Thoracic aorta (tissue), 2 donors: Measurements from ENCODE around the gene ZFAND3. TPM values are rescaled to one million over a fixed set of nuclear protein-coding genes. Genes with fewer than 3 reads are reported as not detected.

Experiments used
- ATAC-seq: fragments of 150-250 bp; one replicate; pipeline ENCODE4 v1.8.0; 2017; ENCODE audit warnings: low read depth; ENCODE audit not compliant: insufficient number of reproducible peaks, low FRiP score
- DNase-seq: peaks from one replicate; pipeline ENCODE4 v3.0.0-alpha.2; 2020; ENCODE audit warnings: low spot score
- H3K27ac ChIP-seq, 2 donors: fragments of 200-600 bp; sonication (generic); 1 replicate in 1 of 2; 2 replicates in 1 of 2; pipeline ENCODE4 v1.5.1; 2016; ENCODE audit warnings: mild to moderate bottlenecking in 2 of 2, moderate library complexity in 2 of 2
- H3K27me3 ChIP-seq: fragments of 200-600 bp; sonication (generic); replicated peaks from 2 replicates; pipeline ENCODE4 v1.6.0; 2016; ENCODE audit warnings: mild to moderate bottlenecking; ENCODE audit not compliant: insufficient read depth
- H3K36me3 ChIP-seq: fragments of 200-600 bp; sonication (generic); one replicate; pipeline ENCODE4 v1.5.1; 2016
- H3K4me1 ChIP-seq, 2 donors: fragments of 200-600 bp; sonication (generic); 1 replicate in 1 of 2; 2 replicates in 1 of 2; pipeline versions ENCODE4 v1.5.1 to v1.6.0; 2016; ENCODE audit warnings: low read depth in 2 of 2, mild to moderate bottlenecking in 1 of 2; ENCODE audit not compliant: control insufficient read depth in 1 of 2
- H3K4me3 ChIP-seq: fragments of 200-600 bp; sonication (generic); 2 replicates; pipeline ENCODE4 v1.5.1; 2016; ENCODE audit warnings: mild to moderate bottlenecking
- H3K9me3 ChIP-seq: fragments of 200-600 bp; sonication (generic); 2 replicates; pipeline ENCODE4 v1.5.1; 2016
- CTCF ChIP-seq: fragments of 200-600 bp; sonication (generic); IDR thresholded peaks from one replicate; pipeline ENCODE4 v1.5.1; 2019; ENCODE audit warnings: antibody characterized with exemption
- total RNA-seq, 2 donors: library from RNA; depleted of rRNA; stranded (reverse); fragments of >200 nt; gene quantifications; one replicate each; pipeline versions ENCODE4 v1.1.0 to v1.2.3, GENCODE V29; 2016

The ZFAND3 gene
- total RNA-seq, 2 donors from 2014 or later: 45.4 to 56.2 TPM

- ATAC-seq: no peak
- no peak for DNase-seq
- peaks cover 10% of the 10 kb centered on the region for H3K36me3 ChIP-seq
- no peaks in the 10 kb centered on the region for H3K9me3 ChIP-seq
- peaks cover 5 to 9% of the 10 kb centered on the region in 2 donors for H3K4me1 ChIP-seq
- H3K27me3 ChIP-seq: no peaks in the 10 kb centered on the region
- no peak overlapping the region for H3K4me3 ChIP-seq
- no peak overlapping the region for H3K27ac ChIP-seq
- TF ChIP-seq CTCF: no peak
Measured at GRCh38 chr6:38127284-38127683, 307.8 kb downstream of the ZFAND3 start.

GRCh38 chr6:38131527-38131965, 312.0 kb downstream of the ZFAND3 start:
- DNase-seq: no peak
- ATAC-seq: peak; percentile 28
- Histone ChIP-seq H3K27me3 (no peaks in the 10 kb centered on the region), H3K9me3 (no peaks in the 10 kb centered on the region), H3K27ac (no peak overlapping the region), H3K4me3 (no peak overlapping the region), H3K4me1 (peaks cover 5 to 9% of the 10 kb centered on the region in 2 donors), H3K36me3 (no peaks in the 10 kb centered on the region)
- TF ChIP-seq CTCF: no peak

- no peak for TF ChIP-seq CTCF
- ATAC-seq: no peak
Measured at GRCh38 chr6:38133932-38134703, 314.6 kb downstream of the ZFAND3 start.

GRCh38 chr6:38134704-38135088, 315.2 kb downstream of the ZFAND3 start:
- Histone ChIP-seq H3K27me3 (no peaks in the 10 kb centered on the region), H3K36me3 (no peaks in the 10 kb centered on the region), H3K9me3 (no peaks in the 10 kb centered on the region), H3K4me3 (no peak overlapping the region), H3K4me1 (peaks cover 5 to 9% of the 10 kb centered on the region in 2 donors), H3K27ac (no peak overlapping the region)
- no peak for ATAC-seq
- no peak for DNase-seq
- TF ChIP-seq CTCF: no peak

More at GRCh38 chr6:38133932-38134703, 314.6 kb downstream of the ZFAND3 start:
- no peak for DNase-seq
- Histone ChIP-seq H3K27me3 (no peaks in the 10 kb centered on the region), H3K4me3 (no peak overlapping the region), H3K4me1 (peaks cover 5 to 9% of the 10 kb centered on the region in 2 donors), H3K27ac (no peak overlapping the region), H3K9me3 (no peaks in the 10 kb centered on the region), H3K36me3 (no peaks in the 10 kb centered on the region)

GRCh38 chr6:38136547-38136946, 317.0 kb downstream of the ZFAND3 start:
- H3K36me3 ChIP-seq: no peaks in the 10 kb centered on the region
- no peak for TF ChIP-seq CTCF
- ATAC-seq (no peak), DNase-seq (no peak)
- H3K27ac ChIP-seq: no peak overlapping the region
- H3K4me1 ChIP-seq: peaks cover 1 to 3% of the 10 kb centered on the region in 2 donors
- H3K27me3 ChIP-seq: no peaks in the 10 kb centered on the region
- H3K9me3 ChIP-seq: no peaks in the 10 kb centered on the region
- no peak overlapping the region for H3K4me3 ChIP-seq
